ENCODE results near the gene CLDN6.
A peak's percentile ranks its signal among the peaks of the same experiment; 100 is the strongest.

The CLDN6 gene

GRCh38 chr16:2983706-2984136 is 34.3 kb downstream of the CLDN6 start:
- no peak for DNase-seq

GRCh38 chr16:2982402-2982801 is 35.6 kb downstream of the CLDN6 start:
- DNase-seq: no peak

GRCh38 chr16:2981899-2982250 is 36.1 kb downstream of the CLDN6 start:
- DNase-seq: no peak

GRCh38 chr16:2981177-2981898 is 36.6 kb downstream of the CLDN6 start:
- no peak for DNase-seq

- no peak for DNase-seq
Observed at GRCh38 chr16:2980227-2981176, 37.5 kb downstream of the CLDN6 start, which contains the start of gene PKMYT1. Gene PKMYT1 (minus strand): TSS chr16:2980446. CDS start chr16:2979657, 789 bp downstream.

GRCh38 chr16:2979669-2980226 is 38.2 kb downstream of the CLDN6 start:
- DNase-seq: no peak

- DNase-seq: peak; percentile 70
Observed at GRCh38 chr16:2977440-2977839, 40.5 kb downstream of the CLDN6 start.

- DNase-seq: no peak
Observed at GRCh38 chr16:2976673-2977072, 41.3 kb downstream of the CLDN6 start.

GRCh38 chr16:2976201-2976600 is 41.8 kb downstream of the CLDN6 start:
- no peak for DNase-seq

GRCh38 chr16:2975161-2975795 is 42.7 kb downstream of the CLDN6 start:
- DNase-seq: no peak

- no peak for DNase-seq
Observed at GRCh38 chr16:2974319-2975056, 43.5 kb downstream of the CLDN6 start.

- no peak for DNase-seq
Observed at GRCh38 chr16:2973605-2974318, 44.2 kb downstream of the CLDN6 start.

GRCh38 chr16:2973093-2973492 is 44.9 kb downstream of the CLDN6 start:
- no peak for DNase-seq

GRCh38 chr16:2971985-2972784 is 45.8 kb downstream of the CLDN6 start:
- no peak for DNase-seq

GRCh38 chr16:2971134-2971984 is 46.6 kb downstream of the CLDN6 start:
- no peak for DNase-seq

- no peak for DNase-seq
Observed at GRCh38 chr16:2970563-2970962, 47.4 kb downstream of the CLDN6 start.

- no peak for DNase-seq
Observed at GRCh38 chr16:2969545-2970521, 48.1 kb downstream of the CLDN6 start.

- DNase-seq: peak; percentile 56
Observed at GRCh38 chr16:2968738-2969544, 49.0 kb downstream of the CLDN6 start, which contains the start of gene PAQR4. Gene PAQR4 (plus strand): TSS chr16:2969348. CDS start chr16:2969675, 327 bp downstream.
